ENCODE results near the gene RGS16. TPM values are rescaled to one million over a fixed set of nuclear protein-coding genes. Genes with fewer than 3 reads are reported as not detected.

RGS16 gene
- total RNA-seq, 2 donors from 2014 or later = 1.5 to 3.3 TPM

DNA sequence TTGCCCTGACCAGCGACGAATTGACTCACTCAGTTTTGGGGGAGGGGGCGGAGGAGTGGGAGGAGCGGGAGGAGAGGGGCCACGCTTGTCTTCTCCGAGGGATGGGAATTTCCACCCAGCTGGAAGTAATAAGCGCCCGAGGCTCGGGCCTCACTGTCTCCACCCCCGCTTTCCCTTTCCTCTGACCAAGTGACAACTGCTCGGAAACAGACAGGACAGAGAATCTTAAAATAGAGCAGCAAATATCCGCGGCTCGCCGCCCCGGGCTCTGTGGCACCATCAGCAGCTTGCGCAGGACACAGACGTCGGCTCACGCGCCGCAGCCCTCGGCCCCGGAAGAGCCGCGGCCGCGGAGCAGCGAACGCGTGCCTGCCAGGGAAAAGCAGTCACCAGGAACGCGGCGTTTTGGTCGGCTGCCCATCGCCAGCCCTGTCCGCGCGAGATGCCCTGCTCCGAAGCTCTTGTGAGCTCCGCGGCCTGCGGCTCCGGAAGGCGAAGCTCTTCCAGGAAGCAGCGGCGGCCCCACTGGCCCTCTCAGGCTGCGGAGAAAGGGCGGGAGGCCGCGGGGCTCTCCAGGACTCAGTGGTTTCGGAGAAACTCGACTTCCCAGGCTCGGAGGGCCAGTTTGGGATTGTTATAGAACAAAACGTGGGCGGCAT is 10.7 kb upstream of the RGS16 start:
- intact Hi-C loops (cut with DNase I) = no loop called here
- peak; percentile 87 to 88 for ATAC-seq

DNA sequence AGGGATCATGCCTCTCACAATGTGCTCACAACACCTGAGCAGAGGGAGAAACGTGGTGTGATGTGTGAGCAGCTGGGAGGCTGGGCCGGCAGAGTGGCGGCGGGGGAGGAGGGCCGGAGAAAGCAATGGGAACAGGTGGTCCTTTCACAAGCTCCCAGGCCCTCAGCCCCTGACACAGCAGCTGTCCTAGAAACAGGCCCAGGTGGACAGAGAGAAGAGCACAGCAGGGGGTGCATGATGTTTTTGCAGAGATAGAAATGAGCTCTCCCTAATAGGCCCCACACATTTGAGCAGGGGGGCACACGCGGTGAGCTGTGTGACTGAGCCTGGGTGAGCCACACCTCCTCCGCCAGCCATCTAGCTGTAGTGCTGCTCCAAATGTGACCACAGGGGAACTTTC is 7.6 kb upstream of the RGS16 start:
- intact Hi-C loops (cut with DNase I) = no loop called here
- DNase-seq = no peak
- ATAC-seq = no peak

More for the DNA sequence above, 10.7 kb upstream of the RGS16 start:
- DNase-seq = peak; percentile 89

DNA sequence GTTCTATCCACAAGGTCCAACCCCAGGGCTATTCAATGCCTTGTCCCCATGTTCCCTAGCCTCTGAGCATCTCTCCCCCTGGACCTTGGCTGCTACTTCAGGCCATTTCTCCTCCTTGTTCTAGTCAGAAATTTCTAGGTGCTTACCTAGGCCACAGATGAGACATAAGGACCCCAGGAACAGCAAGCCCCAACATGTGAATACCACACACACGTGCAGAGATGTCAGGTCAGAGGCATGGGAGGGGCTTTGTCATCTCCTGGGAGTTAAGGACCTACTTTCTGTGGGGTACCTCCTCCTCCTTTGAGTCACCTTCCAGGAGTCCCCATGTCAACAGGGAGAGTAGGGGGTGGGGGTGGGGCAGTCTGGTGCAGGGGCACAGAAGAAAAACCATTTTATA is 7.1 kb upstream of the RGS16 start:
- intact Hi-C loops (cut with DNase I) = no loop called here
- ATAC-seq = no peak

DNA sequence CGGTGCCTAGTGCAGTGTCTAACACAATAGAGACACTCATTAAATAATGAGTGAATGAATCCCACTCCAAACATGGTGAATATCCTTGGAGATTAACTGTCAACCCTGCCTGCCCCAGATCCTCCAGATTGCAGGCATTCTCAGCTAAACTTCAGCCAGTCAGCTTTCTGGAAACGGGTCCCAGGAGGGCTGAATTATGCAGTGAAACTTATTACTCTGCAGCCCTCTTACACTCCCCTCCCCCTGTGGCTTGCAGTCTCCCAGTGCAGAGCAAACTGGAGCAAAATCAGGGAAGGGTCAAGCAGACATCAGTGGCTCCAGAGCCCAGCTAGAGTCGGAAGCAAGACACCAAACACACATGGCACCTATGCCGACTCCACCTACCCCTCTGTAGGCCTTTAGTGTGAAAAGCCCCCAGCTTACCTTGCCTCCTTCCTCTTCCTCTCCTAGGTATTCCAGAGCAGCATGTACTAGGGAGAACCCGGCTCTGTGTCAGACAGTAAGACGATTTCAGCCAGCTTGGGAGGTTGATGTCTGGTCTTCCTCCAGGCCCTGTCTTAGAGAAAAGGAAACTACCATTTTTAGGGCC is 6.5 kb upstream of the RGS16 start:
- DNase-seq (no peak), ATAC-seq (no peak)
- intact Hi-C loops (cut with DNase I) = no loop called here

More for the DNA sequence above, 7.1 kb upstream of the RGS16 start:
- DNase-seq = no peak

DNA sequence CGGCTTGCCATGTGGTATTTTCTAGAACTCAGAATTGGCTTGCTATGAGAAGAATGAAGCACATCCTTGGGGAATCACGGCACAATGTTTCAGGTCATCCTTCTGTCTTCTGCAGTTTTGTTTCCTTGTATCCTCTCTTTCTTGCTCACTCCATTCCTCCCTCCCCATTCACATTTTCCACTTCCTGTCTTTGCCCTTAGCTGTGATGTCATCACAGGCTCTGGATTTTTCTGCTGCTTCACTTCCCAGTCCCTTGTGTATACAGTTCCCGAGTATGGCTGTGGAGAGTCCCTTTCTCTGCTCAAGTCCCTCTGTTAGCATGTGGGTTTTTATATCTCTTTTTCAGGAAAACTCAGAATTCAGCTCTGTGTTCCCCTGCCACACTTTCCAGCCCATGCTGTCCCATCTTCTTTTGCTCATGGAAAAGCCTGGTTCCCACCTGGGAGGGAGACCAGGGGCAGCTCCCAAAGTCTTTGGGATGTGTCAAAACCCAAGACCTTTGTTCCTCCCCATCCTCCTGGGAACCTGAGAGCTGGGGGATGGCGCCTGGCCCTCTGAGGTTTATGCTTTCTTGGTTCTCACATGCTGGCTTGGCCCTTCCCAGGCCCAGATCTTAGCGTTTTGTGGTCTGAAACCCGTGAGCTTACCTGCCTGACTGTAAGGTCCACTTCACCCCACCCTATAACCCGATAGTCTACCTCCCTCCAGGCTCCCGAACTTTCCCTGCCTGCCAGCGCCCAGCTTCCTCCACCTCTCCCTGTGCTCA is 4.8 kb upstream of the RGS16 start:
- ATAC-seq (no peak), DNase-seq (no peak)
- intact Hi-C loops (cut with DNase I) = no loop called here

DNA sequence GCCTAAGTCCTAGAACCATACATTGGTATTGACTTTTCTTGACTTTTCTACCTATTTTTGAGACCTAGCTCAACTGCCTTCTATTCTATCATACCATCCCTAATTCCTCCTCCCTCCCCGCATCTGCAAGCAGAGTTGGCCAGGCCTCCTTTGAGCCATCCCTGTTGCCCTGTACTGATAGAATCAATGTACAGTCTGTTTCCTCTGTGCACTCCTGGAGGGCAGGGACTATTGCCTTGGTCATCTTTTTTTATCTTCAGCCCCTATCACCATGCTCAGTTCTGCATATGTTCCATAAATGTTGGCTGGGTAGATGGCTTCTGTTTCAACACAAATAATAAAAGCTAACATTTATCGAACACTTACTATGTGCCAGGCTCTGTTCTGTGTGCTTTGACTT is 4.0 kb upstream of the RGS16 start:
- intact Hi-C loops (cut with DNase I) = no loop called here
- DNase-seq (no peak), ATAC-seq (no peak)

DNA sequence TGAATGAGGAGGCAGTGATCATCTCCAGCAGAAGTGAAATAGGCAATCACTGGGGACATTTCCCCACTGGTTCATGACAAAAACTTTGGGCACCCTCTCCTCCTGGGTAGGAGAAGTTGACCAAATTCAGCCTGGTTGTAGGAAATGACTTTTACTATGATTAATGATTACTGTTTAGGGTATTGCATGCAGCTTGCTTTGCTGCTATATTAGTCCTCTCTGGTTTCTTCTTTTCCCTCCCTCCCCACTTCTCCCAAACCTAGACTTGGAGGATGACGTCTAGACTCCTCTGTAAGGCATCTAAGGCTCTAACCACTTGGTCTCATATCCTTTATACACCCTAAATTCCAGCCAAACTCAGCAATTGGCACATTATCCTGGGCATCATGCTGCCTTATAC is 3.4 kb upstream of the RGS16 start:
- no peak for ATAC-seq
- no peak for DNase-seq
- intact Hi-C loops (cut with DNase I) = no loop called here

DNA sequence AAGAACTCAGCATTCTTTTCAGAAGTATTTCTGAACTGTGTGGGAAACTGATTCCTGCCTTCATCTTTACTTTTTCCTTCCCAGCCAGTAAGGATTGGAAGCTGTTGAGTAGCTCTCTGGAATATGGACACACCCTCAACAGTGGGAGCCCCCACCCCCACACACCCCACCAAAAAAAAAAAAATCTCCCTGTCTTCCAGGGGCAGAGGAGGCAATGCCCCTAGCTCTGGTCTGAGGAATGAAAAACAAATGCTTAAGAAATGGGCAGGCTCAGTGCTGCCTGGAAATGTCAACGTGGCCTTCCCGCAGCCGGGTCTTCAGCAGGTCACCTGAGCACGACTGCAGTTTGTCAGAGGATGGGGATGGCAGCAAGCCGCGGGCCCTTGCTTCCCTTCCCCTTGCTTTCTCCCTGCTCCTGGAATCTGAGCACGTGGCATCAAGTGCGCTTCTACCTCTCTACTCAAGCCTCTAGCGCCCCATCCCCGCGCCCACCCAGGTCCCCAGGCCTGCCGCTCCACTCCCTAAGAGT is 479 bp downstream of the RGS16 start:
- intact Hi-C loops (cut with DNase I) = no loop called here
- no peak for DNase-seq
- ATAC-seq = peak; percentile 1 to 4

DNA sequence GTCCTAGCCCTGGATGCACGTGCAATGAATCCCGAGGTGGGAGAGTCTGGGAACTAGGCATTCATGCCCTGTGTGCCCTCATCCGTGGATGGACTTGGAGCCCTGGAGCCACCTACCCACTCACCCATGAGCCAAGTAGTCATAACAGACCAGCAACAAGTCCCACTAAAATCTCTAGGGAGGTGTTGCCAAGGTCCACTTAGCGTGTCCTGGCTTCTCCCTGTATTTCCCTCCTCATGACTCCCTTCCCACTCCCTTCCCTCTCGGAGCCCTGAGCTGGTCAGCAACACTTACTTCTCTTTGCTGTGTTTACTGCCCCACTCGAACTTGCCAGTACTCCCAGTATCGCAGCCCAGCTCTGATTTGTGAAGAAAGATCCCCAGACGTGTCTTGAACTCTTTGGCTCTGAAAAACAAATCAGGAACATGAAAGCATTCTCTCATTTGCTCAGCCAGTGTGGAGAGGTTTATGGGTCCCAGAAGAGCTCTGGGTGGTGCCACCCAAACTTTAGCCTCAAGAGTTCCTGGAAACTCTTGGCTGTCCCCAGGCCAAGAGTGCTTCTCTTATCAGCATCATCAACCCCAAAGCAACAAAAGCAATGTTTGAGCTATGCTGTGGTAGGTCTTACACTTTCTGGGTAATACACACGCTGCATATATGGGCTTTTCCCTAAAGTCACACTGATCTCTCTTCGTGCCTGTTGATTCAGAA is 1.1 kb downstream of the RGS16 start:
- no peak for DNase-seq
- no peak for ATAC-seq
- intact Hi-C loops (cut with DNase I) = loop anchor here in 1 of 2 donors (1.0 kb wide), 1 partner anchor 179 kb away; no protein-coding TSS in a partner anchor

DNA sequence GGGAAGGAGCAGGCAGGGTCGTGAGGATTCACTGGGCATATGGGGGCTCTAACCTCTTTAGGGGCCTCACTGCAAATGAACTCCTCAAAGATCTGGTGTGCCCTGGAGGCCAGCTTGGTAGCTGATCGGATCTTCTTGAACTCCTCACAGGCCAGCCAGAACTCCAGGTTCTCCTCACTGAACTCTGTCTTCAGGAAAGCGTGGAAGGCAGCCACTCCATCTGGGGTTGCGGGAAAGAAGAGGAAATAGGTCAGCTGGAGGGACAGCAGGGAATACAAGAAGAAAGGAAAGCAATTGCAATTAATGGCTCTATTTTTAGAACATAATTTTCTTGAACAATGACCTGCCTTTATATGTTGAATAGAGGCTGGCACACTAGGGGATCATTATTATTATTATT is 2.3 kb downstream of the RGS16 start:
- intact Hi-C loops (cut with DNase I) = loop anchor here (1.0 to 2.0 kb wide), 3 partner anchors 180 to 184 kb away; no protein-coding TSS in a partner anchor
- ATAC-seq (no peak), DNase-seq (no peak)

DNA sequence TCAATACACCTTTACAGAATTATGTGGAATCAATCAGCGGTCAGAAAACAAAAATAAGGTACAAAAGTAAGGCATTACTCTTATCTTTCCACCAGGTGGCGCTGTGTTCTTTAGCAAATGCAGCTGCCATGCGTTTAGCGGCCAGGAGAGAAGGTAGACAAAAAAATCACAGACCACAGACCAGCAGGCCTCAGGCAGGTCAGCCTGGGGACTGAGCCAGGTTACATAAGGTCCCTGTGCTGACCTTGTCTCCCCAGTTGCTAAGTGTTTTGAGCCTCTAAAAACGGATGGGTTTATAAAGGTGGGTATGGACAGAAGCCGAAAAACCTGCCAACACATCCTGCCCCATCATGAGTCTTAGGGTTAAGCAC is 2.8 kb downstream of the RGS16 start:
- peak; percentile 55 for DNase-seq
- peak in 1 of 2 donors; percentile 21 for ATAC-seq
- intact Hi-C loops (cut with DNase I) = loop anchor here (1.0 to 2.0 kb wide), 2 partner anchors 181 to 185 kb away; no protein-coding TSS in a partner anchor

DNA sequence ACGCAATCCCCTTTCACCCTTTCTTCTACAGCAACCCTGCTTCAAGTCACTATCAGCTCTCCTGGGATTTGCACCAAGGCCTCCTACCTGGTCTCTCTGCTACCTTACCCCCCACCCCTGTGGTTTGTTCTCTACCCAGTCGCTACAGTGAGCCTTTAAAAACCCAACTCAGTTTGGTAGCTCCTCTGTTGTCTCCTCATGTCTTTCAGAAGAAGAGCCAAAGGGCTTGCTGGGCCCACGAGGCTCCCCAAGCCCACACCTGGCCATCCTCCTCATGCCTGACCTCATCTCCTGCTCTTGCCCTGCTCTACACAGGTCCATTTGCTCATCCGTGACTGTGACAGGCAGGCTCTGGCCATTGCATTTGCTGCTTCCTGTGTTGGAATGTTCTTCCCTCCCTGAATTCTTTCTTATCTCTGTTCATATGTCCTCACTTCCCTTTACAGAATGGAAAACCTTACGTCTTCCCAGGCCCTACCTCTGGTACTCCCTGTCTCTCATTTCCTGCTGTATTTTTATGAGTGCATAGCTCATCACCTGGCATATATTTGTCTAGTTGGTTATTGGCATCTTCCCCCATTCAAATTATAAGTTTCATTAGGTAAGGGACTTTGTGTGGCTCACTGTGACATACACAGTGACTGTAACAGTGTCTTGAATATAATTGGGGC is 3.3 kb downstream of the RGS16 start:
- no peak for DNase-seq
- intact Hi-C loops (cut with DNase I) = loop anchor here (1.0 to 2.0 kb wide), 2 partner anchors 182 to 185 kb away; no protein-coding TSS in a partner anchor

DNA sequence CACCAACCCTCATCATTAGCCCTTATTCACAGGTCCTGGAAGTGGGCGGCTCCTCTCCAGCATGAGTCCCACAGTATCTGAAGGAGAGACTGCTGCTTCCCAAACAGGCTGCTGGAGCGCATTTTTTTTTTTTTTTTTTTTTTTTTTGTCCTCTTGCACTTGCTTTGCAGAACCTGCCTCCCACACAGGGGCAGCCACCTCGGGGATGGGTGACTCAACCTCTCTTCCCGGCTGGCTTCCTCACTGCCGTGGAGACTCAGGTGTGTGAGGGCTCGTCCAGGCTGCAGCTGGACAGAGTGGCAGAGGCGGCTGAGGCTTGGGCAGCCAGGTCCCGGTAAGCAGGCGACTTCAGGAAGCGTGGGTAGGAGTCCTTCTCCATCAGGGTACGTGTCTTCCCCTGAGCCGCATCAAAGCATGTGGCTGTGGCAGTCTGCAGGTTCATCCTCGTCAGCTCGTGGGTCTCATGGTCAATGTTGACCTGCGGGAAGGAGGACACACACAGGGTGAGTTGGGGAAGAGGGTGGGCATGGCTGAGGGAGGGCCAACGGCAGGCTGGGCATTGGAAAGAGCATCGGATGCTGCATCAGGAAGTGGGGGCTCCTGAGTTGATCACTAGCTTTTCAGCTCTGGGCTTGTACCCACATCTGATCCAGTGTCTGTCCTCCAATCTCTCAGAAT is 4.0 kb downstream of the RGS16 start:
- DNase-seq (no peak), ATAC-seq (no peak)
- intact Hi-C loops (cut with DNase I) = loop anchor here in 1 of 2 donors (2.0 kb wide), 1 partner anchor 183 kb away; no protein-coding TSS in a partner anchor

More for the DNA sequence above, 3.3 kb downstream of the RGS16 start:
- no peak for ATAC-seq

DNA sequence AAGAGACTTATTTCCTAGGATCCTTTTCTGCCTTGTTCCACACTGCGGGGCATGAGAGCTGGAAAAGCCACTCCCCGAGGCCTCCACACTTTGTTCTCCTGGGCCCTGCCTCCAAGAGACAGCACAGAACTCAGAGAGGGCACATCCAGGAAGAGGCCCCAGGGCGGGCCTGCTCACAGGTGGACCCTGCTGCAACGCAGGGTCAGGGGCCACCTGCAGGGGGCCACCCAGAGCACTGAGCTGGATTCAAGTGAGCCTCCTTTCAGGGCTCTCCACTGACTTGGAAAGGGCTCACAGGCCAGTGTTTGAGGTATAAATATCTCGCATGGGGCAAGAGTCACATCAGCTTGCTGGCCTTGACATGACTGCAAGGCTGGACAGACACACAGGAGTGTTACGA is 4.8 kb downstream of the RGS16 start:
- no peak for DNase-seq
- no peak for ATAC-seq
- intact Hi-C loops (cut with DNase I) = loop anchor here (10.0 kb wide), 2 partner anchors 155 to 515 kb away; no protein-coding TSS in a partner anchor

DNA sequence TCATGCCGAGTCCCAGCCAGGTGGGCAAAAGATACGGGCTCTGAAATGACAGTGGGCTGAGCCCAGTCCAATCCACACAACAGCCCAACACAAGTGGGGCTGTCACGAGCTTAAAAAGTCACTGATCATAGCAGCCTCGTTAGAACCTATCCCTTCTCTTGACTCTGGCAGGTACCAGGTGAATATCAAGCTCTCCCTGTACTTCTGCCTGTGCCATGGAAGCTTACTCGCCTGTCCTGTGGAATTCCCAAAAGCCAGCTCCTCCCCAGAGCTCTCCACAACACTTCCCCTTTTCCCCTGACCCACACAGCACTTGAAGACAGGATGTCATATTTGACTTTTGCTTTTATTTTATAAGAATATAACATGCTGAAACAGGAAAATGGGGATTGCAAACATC is 5.9 kb downstream of the RGS16 start:
- ATAC-seq = no peak
- no peak for DNase-seq
- intact Hi-C loops (cut with DNase I) = loop anchor here (10.0 kb wide), 2 partner anchors 153 to 513 kb away; no protein-coding TSS in a partner anchor

DNA sequence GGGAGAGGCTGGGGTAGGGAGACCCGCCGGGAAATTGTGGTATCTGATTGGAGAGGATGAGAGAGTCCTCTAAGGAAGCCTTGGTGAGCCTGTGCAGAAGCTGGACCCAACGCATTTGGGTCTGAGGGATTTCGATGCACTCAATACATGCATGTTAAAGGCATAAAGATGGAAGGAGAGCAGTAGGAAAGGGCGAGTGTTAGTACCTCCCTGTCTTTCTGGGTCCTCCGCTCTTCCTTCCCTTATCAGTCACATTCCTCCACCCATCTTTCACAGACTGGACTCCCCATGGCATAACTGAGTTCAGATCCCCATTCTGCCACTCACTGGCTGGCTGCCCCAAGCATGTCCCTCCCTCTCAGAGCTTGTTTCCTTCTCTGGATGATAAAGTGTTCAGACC is 7.3 kb downstream of the RGS16 start:
- ATAC-seq (no peak), DNase-seq (no peak)
- intact Hi-C loops (cut with DNase I) = loop anchor here (10.0 kb wide), 2 partner anchors 152 to 512 kb away; no protein-coding TSS in a partner anchor

DNA sequence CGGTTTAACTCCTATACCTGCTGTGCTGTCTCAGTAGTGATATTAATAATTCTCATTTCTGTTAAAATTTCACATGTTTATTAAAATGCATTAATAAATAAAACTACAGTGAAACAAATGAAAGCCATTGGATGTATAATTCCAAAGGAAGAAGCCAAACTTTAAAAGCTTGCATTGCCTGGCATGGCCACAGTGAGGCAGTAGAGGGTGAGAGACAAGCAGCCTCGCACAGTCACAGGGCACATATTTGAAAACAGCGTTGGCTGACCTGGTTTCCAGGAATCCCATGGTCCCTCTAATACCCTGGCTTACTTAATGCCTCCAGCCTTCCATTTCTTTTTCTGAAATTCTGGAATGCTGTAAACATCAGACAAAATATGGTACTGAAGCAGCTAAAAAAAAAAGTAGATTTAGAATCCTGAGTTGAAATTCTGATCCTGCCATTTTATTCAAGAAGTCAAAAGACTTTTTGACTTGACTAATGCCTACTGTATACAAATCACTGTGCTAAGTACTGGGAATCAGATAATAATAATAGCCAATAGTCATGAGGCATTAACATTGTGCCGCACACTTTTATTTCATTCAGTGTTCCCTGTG is 8.4 kb downstream of the RGS16 start:
- intact Hi-C loops (cut with DNase I) = loop anchor here (10.0 kb wide), 2 partner anchors 151 to 511 kb away; no protein-coding TSS in a partner anchor
- peak; percentile 76 to 85 for ATAC-seq
- DNase-seq = peak; percentile 66

All from left cardiac atrium (tissue), 4 donors.